MM.1S (cell line): ENCODE data around the gene CKM.

Experiments used
- DNase-seq: peaks from one replicate; pipeline ENCODE4 v3.0.0-alpha.2; 2015
- H2AFZ ChIP-seq: fragments of 300-600 bp; sonication (generic); 2 replicates; pipeline ENCODE4 v1.6.0; 2016; ENCODE audit warnings: antibody characterized with exemption, low read length
- H3F3A ChIP-seq: fragments of 300-600 bp; sonication (generic); 2 replicates; pipeline ENCODE4 v1.6.1; 2016; ENCODE audit warnings: mild to moderate bottlenecking, antibody characterized with exemption, low read length, moderate library complexity, mixed read lengths; ENCODE audit not compliant: insufficient read depth
- H3K27ac ChIP-seq: fragments of 300-600 bp; sonication (generic); 2 replicates; pipeline ENCODE4 v1.5.1; 2016; ENCODE audit warnings: mild to moderate bottlenecking, low read length
- H3K27me3 ChIP-seq: fragments of 300-600 bp; sonication (generic); replicated peaks from 2 replicates; pipeline ENCODE4 v1.6.0; 2016; ENCODE audit warnings: low read length; ENCODE audit not compliant: insufficient read depth
- H3K36me3 ChIP-seq: fragments of 300-600 bp; sonication (generic); replicated peaks from 2 replicates; pipeline ENCODE4 v1.6.1; 2016; ENCODE audit warnings: mild to moderate bottlenecking, low read length, mixed read lengths; ENCODE audit not compliant: insufficient read depth
- H3K4me1 ChIP-seq: fragments of 300-600 bp; sonication (generic); 2 replicates; pipeline ENCODE4 v1.6.1; 2016; ENCODE audit warnings: low read length, mixed read lengths
- H3K4me2 ChIP-seq: fragments of 300-600 bp; sonication (generic); 2 replicates; pipeline ENCODE4 v1.6.0; 2016; ENCODE audit warnings: low read depth, low read length
- H3K4me3 ChIP-seq: fragments of 300-600 bp; sonication (generic); 2 replicates; pipeline ENCODE4 v1.5.1; 2016; ENCODE audit warnings: low read length, mixed read lengths
- H3K79me2 ChIP-seq: fragments of 300-600 bp; sonication (generic); 2 replicates; pipeline ENCODE4 v1.6.1; 2016; ENCODE audit warnings: mixed run types, low read length, mixed read lengths
- H3K9ac ChIP-seq: fragments of 300-600 bp; sonication (generic); 2 replicates; pipeline ENCODE4 v1.6.1; 2016; ENCODE audit warnings: low read length, mixed read lengths
- H3K9me2 ChIP-seq: fragments of 300-600 bp; sonication (generic); replicated peaks from 2 replicates; pipeline ENCODE4 v1.6.1; 2016; ENCODE audit warnings: mild to moderate bottlenecking, low read length, mixed read lengths; ENCODE audit not compliant: insufficient read depth
- H3K9me3 ChIP-seq: fragments of 300-600 bp; sonication (generic); replicated peaks from 2 replicates; pipeline ENCODE4 v1.6.1; 2016; ENCODE audit warnings: mild to moderate bottlenecking, low read length, mixed read lengths; ENCODE audit not compliant: insufficient read depth
- H4K20me1 ChIP-seq: fragments of 300-600 bp; sonication (generic); 2 replicates; pipeline ENCODE4 v1.6.1; 2016; ENCODE audit warnings: mild to moderate bottlenecking, low read length, moderate library complexity, mixed read lengths; ENCODE audit not compliant: insufficient read depth
- CTCF ChIP-seq: fragments of 300-600 bp; sonication (generic); IDR thresholded peaks from 2 replicates; pipeline ENCODE4 v1.5.1; 2016; ENCODE audit warnings: antibody characterized with exemption, low read length, mixed read lengths
- EZH2 ChIP-seq: fragments of 300-600 bp; sonication (generic); optimal IDR thresholded peaks from 2 replicates; pipeline ENCODE3; 2017; ENCODE audit warnings: low read depth, mild to moderate bottlenecking, antibody characterized with exemption, low read length, mixed read lengths
- EZH2phosphoT487 ChIP-seq: fragments of 300-600 bp; sonication (generic); IDR thresholded peaks from 2 replicates; pipeline ENCODE4 v1.6.1; 2018; ENCODE audit warnings: antibody characterized with exemption, low read length

Gene CKM

DNA sequence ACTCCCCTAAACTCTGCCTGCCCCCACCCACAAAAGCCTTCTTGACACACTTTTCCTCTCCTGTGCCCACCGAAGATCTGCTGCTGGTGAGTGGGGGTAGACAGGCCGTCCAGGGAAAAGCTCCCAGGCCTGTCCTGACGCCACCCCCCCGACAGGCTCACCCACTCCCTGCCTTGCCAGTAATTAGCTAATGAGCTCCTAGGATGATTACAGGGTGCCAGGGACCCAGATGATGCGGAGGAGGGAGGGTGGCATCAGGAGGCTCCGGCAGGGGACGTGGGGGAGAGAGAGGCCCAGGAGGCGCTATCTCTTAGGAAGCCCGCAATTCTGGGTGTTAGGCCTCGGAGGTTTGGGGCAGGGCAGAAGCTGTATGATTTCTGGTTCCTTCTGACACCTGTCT, 44.6 kb downstream of the CKM start:
- Histone ChIP-seq H3K4me1 (no peaks in the 10 kb centered on the region), H4K20me1 (no peaks in the 10 kb centered on the region), H3K4me3 (no peak overlapping the region), H3F3A (no peaks in the 10 kb centered on the region), H3K27me3 (no peaks in the 10 kb centered on the region), H3K27ac (no peak overlapping the region), H3K9me2 (no peaks in the 10 kb centered on the region), H3K9me3 (no peaks in the 10 kb centered on the region), H3K9ac (no peak overlapping the region), H3K4me2 (no peak overlapping the region), H2AFZ (no peak overlapping the region), H3K79me2 (no peaks in the 10 kb centered on the region), H3K36me3 (no peaks in the 10 kb centered on the region)
- TF ChIP-seq EZH2phosphoT487 (no peak), CTCF (no peak), EZH2 (no peak)
- no peak for DNase-seq

DNA sequence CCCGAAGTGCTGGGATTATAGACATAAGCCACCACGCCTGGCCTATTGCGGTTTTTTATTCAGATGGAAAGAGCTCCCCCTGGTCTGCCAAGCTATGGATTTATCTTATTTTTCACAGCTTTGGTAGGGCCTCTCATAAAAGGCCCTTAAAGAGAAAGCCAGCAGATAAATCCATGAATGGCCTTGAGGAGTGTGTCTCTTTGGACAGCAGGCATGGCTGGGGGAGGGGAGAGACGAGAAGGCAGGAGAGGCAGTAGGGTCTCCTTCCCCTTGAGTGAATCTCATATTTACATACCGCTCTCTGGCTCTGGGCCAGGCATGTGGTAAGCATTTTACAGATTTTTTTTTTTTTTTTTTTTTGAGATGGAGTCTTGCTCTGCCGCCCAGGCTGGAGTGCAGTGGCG, 46.4 kb downstream of the CKM start:
- no peak overlapping the region for H3K27ac ChIP-seq
- no peaks in the 10 kb centered on the region for H3F3A ChIP-seq
- no peaks in the 10 kb centered on the region for H3K4me1 ChIP-seq
- H3K36me3 ChIP-seq, result no peaks in the 10 kb centered on the region
- H2AFZ ChIP-seq, result no peak overlapping the region
- no peaks in the 10 kb centered on the region for H3K79me2 ChIP-seq
- H3K9me3 ChIP-seq, result no peaks in the 10 kb centered on the region
- no peaks in the 10 kb centered on the region for H4K20me1 ChIP-seq
- no peaks in the 10 kb centered on the region for H3K27me3 ChIP-seq
- H3K9ac ChIP-seq, result no peak overlapping the region
- no peak overlapping the region for H3K4me2 ChIP-seq
- TF ChIP-seq EZH2 (no peak), EZH2phosphoT487 (no peak), CTCF (no peak)
- DNase-seq, result no peak
- H3K9me2 ChIP-seq, result no peaks in the 10 kb centered on the region
- no peak overlapping the region for H3K4me3 ChIP-seq

DNA sequence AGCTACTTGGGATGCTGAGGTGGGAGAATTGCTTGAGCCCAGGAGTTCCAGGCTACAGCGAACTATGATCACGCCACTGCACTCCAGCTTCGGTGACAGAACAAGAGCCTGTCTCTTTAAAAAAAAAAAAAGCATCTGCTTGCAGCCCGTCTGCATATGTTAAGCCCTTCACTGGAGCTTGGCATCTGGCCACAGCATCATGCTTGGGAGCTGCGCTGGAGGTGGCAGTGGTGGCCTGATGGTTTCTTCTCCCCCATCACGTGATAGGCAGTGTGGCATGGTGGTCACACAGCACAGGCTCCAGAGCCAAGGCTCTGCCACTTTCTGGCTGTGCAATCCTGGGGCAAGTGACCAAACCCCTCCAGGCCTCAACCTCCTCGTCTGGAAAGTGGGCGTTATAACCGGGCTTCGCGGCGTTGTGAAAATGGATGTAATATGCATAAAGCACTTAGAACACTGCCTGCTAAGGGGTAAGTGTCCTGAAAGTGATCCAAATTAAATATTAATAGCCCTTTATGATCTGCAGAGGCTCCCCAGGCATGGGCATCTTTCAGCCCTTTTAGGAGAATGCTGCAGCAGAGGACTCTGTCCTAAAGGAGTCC, 47.2 kb downstream of the CKM start:
- H3K9ac ChIP-seq, result no peak overlapping the region
- H3K36me3 ChIP-seq, result no peaks in the 10 kb centered on the region
- H3K4me2 ChIP-seq, result no peak overlapping the region
- H3K9me3 ChIP-seq, result no peaks in the 10 kb centered on the region
- no peaks in the 10 kb centered on the region for H3K27me3 ChIP-seq
- no peaks in the 10 kb centered on the region for H3K4me1 ChIP-seq
- no peak overlapping the region for H2AFZ ChIP-seq
- no peak overlapping the region for H3K27ac ChIP-seq
- TF ChIP-seq EZH2phosphoT487 (no peak), EZH2 (no peak), CTCF (no peak)
- no peak for DNase-seq
- no peaks in the 10 kb centered on the region for H4K20me1 ChIP-seq
- no peaks in the 10 kb centered on the region for H3K79me2 ChIP-seq
- H3K4me3 ChIP-seq, result no peak overlapping the region
- no peaks in the 10 kb centered on the region for H3F3A ChIP-seq
- H3K9me2 ChIP-seq, result no peaks in the 10 kb centered on the region
